NCI-H2196 (cell line): ENCODE results near the gene SPATA7.
"Not testable (repeated sequence)": the region's sequence is repeated elsewhere in the genome, so short reads cannot be mapped to it uniquely, and the experiment has no call there.

Experiments used
- DNase-seq: peaks from one replicate; lab custom pipeline; 2025; ENCODE audit not compliant: unreplicated experiment; lab: John Stamatoyannopoulos, UW

SPATA7 gene

DNA sequence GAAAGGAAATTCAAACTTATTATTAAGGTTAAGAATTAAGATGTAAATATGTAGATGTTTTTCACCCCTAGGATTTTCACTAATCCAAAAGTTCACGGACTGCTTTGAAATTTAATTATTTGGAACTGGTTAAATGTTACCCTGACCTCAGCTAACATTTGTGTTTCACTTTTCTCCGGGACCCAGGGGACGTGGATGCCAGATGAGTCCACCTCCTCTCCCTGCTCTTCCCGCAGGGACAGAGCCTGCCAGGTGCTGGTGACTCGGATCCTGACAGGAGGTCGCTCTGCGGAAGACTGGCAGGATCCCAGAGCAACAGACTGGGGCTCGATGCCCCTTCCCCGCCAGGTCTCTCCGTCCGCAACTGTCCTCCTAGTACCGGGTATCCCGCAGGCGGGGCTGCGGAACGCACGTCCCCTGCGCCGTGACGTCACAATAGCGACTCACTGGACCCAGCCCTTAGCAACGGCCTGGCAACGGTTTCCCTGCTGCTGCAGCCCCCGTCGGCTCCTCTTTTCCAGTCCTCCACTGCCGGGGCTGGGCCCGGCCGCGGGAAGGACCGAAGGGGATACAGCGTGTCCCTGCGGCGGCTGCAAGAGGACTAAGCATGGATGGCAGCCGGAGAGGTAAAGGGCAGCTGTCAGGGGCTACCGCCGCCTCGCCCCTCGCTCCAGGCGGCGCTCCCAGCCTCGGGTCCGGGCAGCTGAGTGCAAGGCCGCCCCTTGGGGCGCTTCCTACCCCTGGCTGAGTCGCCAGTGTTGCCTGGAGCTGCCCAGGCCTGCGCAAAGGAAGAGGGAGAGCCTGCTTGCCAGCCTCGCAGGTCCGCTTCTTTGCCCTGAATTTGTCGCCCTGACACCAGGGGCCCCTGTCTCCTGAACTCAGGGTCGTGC, at the start of gene SPATA7:
TSS of gene SPATA7 (plus strand) at position 446 of the 890 bp plus-strand sequence. CDS start at position 608, 162 bp downstream.
- DNase-seq: peak; percentile 85

GRCh38 chr14:88340357-88340756, 45.1 kb upstream of the SPATA7 start:
- no peak for DNase-seq

GRCh38 chr14:88342980-88343379, 42.5 kb upstream of the SPATA7 start:
- no peak for DNase-seq

- DNase-seq: peak; percentile 8
Observed at GRCh38 chr14:88346048-88346639, 39.3 kb upstream of the SPATA7 start.

DNA sequence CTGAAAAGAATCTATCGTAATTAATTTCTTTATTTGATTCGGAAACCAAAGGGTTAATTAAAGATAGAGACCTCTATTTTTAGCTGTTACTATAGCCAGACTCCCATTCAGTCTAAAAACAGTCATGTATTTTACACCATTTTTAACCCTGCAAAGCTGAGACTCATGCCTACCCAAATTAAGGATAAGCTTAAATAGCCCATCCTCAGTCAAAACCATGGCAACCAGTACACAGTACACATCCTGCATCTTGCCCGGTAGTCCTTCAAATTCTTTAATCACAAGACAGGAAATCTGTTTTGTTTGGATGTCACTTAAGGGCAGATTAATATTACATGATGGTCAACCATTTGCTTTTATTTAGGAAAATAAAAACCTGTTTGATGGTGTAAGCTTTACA, 36.9 kb upstream of the SPATA7 start:
- DNase-seq: peak; percentile 31

GRCh38 chr14:88351966-88352691, 33.3 kb upstream of the SPATA7 start:
- DNase-seq: peak; percentile 48

DNA sequence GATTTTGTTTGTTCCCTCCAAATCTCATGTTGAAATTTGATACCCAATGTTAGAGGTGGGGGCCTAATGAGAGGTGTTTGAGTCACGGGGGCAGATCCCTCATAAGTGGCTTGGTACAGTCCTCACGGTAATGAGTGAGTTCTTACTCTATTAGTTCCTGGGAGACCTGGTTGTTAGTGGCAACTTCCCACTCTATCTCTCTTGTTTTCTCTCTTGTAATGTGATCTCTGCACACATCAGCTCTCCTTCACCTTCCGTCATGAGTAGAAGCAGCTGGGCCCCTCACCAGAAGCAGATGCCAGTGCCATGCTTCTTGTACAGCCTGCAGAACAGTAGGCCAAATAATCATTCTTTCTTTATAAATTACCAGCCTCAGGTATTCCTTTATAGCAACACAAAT, 32.8 kb upstream of the SPATA7 start:
- peak; percentile 54 for DNase-seq

GRCh38 chr14:88354358-88354757, 31.1 kb upstream of the SPATA7 start:
- DNase-seq: no peak

GRCh38 chr14:88359500-88359899, 26.0 kb upstream of the SPATA7 start:
- DNase-seq: no peak

GRCh38 chr14:88363644-88364043, 21.8 kb upstream of the SPATA7 start:
- no peak for DNase-seq

DNA sequence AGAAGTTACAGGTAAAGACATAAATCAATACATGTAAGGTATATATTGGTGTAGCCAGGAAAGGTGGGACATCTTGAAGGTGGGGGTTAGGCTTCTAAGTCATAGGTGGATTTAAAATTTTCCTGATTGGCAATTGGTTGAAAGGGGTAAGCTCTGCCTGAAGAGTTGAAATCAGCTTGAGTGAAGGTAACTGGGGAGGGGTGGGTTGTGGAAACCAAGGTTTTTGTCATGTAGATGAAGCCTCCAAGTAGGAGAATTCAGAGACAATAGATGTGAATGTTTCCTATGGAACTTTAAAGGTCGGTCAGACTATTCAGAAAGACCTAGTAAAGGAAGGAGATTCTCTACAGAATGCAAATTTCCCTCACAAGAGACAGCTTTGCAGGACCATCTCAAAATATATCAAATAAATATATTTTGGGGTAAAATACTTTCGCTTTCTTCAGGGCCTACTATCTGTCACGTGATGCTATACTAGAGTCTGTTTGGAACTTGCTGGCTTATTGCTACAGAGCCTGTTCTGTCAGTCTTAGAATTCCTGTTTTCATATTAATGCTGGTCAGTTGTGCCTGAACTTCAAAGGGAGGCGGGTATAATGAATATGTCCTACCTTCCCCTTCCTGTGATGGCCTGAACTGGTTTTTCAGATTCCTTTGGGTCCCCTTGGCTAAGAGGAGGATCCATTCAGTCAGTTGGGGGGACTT, 20.6 kb upstream of the SPATA7 start:
- DNase-seq: no peak

DNA sequence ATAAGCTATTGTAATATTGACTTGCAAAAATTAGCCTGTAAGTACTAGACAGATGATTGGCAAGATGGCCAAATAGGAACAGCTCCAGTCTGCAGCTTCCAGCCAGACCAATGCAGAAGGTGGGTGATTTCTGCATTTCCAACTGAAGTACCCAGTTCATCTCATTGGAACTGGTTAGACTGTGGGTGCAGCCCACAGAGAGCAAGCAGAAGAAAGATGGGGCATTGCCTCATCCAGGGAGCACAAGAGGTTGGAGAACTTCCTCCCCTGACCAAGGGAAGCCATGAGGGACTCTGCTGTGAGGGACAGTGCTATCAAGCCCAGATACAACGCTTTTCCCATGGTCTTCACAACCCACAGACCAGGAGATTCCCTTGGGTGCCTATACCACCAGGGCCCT, 16.0 kb upstream of the SPATA7 start:
- DNase-seq: no peak

DNA sequence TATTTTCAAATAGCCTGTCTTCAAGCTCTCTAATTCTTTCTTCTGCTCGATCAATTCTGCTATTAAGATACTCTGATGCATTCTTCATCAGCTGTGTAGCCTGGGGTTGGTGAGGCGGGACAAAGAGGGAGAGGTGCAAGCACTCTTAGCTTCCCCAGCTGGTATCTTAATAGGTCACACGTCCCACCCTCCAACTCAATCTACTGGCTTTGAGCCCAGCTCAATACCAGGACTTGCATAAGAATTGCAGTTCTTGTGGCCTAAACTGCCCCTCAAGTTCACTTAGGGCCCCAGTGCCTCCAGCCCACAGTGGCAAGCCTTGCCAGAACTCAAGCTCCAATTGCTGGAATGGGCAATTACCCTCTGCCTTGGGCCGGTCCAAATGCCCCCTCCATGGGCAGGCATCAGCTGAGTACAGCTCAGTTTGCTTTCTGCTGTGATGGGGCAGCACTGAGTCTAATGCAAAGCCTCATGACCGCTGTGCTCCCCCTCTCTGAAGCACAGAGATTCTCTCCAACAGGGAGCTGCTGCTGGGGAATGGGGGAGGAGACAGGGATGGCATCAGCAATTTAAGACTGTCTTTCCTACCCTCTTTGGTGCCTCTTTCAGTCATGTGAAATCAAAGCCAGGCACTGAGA, 5.6 kb upstream of the SPATA7 start:
- DNase-seq: no peak

DNA sequence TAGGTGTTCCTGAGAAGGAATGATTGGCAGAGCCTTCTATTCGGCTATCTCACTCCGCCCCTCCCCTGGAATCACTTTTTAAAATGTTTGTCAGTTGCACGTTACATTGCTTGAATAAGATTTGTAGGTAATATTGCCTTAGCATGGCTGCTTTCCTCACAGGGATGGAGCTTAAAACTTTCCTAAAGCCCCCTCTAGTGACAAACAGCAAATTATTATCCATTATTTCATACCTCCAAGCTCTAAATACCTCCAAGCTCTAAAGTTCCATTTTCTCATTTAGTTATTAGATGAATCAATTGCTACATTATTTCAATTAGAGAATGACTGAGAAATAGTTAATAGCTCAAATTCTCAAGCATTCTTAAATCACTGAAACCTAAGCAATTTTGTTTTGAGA, 5.1 kb upstream of the SPATA7 start:
- DNase-seq: no peak

GRCh38 chr14:88381634-88382033, 3.8 kb upstream of the SPATA7 start:
- DNase-seq: not testable (repeated sequence)

- DNase-seq: no peak
Observed at GRCh38 chr14:88384718-88385117, 739 bp upstream of the SPATA7 start.

DNA sequence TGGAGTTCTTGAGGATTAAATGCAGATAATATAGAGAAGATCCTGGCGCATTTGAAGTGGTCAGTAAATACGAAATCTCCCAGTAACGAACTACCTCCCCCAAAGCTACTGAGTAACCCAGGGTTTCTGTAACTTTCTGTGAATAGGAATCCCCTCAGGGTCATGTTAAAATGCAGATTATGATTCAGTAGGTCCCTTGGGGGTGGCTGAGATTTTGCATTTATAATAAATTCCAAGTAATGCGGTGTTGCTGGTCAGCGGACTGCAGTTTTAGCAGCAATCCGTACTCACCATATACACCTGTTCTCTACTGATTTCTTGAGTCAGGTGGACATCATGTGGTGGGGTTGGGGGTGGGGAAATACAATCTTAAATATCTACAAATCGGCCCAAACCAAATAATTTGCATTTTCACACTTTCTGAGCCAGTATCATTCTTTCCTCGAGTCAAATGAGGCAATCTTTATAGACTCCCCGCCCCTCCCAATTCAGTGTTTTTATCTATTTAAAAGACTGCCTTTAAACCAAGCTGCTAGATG, 868 bp downstream of the SPATA7 start:
- DNase-seq: no peak

- DNase-seq: no peak
Observed at GRCh38 chr14:88388741-88389282, 3.4 kb downstream of the SPATA7 start.

DNA sequence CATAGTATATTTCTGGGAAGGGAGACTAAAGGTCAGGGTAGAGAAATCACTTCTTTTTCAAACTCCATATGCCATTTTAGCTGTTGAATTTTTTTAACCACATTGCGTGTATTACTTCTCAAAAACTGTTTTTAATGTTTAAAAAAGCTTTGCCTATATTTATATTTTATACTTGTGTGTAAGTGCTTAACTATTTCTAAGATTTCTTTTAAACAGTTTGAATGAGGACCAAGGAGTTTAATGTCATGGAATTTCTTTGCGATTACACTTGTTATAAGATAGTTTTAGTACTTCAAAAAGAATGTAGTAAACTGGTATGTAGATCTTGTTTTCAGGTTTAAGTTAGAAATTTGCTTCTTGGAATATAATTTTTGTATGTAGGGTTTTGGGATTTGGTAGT, 7.2 kb downstream of the SPATA7 start:
- no peak for DNase-seq

DNA sequence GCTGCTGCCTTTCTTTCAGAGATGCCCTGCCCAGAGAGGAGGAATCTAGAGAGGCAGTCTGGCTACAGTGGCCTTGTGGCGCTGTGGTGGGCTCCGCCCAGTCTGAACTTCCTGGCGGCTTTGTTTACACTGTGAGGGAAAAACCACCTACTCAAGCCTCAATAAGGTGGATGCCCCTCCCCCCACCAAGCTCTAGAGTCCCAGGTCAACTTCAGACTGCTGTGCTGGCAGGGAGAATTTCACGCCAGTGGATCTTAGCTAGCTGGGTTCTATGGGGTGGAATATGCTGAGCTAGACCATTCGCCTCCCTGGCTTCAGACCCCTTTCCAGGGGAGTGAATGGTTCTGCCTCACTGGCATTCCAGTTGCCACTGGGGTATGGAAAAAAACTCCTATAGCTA, 25.6 kb downstream of the SPATA7 start:
- no peak for DNase-seq
